ENCODE results near the gene MAPK8IP3.

The MAPK8IP3 gene

DNA sequence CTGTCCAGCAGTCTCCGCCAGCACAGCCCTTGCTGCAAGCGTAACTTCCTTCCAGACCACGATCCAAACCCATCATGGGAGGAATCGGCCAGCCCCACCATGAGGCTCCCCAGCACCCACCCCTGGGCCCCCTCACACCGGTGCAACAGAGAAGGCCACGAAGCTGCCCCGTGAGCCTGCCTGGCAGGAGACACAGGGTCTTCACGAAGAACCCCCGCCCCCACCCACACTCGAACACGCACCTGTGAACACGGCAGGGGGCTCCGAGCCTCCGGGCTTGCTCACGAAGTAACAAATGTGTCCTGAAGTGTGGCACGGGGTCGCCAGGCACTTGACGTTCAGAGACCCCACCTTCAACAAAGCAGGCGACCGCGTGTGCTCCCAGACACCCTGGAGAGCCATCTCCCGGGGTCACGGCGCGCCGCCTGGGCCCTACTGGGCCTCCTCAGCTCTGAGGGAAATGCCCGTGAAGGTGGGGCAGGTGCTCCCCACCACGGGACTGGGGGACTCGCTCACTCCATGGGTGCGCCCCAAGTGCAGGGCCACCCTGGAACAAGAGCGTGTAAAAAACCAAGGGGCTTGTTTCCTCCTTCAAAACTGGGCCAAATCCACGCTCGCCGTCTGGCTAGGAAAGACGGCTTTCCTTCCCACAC, 113.0 kb downstream of the MAPK8IP3 start:
- H3K4me3 ChIP-seq (ENCODE audit: low read length): no peak overlapping the region
- H3K9me3 ChIP-seq (replicated peaks; ENCODE audit: low read length): no peaks in the 10 kb centered on the region
- H3K4me1 ChIP-seq (ENCODE audit: control insufficient read depth, insufficient read depth, low read length): no peaks in the 10 kb centered on the region
- no peak overlapping the region for H3K9ac ChIP-seq (ENCODE audit: low read depth, low read length)
- H3K36me3 ChIP-seq (ENCODE audit: insufficient read depth, low read length): peaks cover 12% of the 10 kb centered on the region
- no peaks in the 10 kb centered on the region for H3K27me3 ChIP-seq (ENCODE audit: control insufficient read depth, insufficient read depth, low read length)
- H3K4me2 ChIP-seq (ENCODE audit: low read length): no peak overlapping the region

DNA sequence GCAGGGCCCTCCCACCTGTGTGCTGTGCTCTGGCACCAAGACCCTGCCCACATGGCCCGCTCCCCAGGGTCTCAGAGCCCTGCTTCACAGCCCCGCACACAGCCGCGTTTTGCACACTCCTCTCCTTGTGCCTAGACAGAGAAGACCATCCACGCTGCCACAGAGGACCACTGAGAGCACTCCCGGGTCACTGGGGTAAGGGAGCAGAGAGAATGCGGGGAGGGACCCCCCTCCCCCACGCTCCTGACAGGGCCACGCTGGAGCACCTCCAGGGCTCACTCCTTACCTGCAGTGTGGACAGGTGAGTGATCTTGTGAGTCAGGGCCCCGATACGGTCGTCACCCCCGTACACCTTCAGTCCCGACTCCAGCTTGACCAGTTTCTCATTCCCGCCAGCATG, 113.6 kb downstream of the MAPK8IP3 start:
- no peak overlapping the region for H3K9ac ChIP-seq (ENCODE audit: low read depth, low read length)
- H3K4me3 ChIP-seq (ENCODE audit: low read length): no peak overlapping the region
- H3K4me2 ChIP-seq (ENCODE audit: low read length): no peak overlapping the region
- no peaks in the 10 kb centered on the region for H3K9me3 ChIP-seq (replicated peaks; ENCODE audit: low read length)
- no peaks in the 10 kb centered on the region for H3K27me3 ChIP-seq (ENCODE audit: control insufficient read depth, insufficient read depth, low read length)
- no peaks in the 10 kb centered on the region for H3K4me1 ChIP-seq (ENCODE audit: control insufficient read depth, insufficient read depth, low read length)
- peaks cover 12% of the 10 kb centered on the region for H3K36me3 ChIP-seq (ENCODE audit: insufficient read depth, low read length)

Small RNAs within 50 kb of the gene (small RNA-seq; reads per million reads assigned to genes)
- gene MIR3177: 0.28 reads per million

Measured in skeletal muscle satellite cell (primary cell).